ENCODE measurements around the gene BACH2. TPM values are rescaled to one million over a fixed set of nuclear protein-coding genes. Genes with fewer than 3 reads are reported as not detected.
"Not testable (repeated sequence)": the region's sequence is repeated elsewhere in the genome, so short reads cannot be mapped to it uniquely, and the experiment has no call there.

The BACH2 gene
- total RNA-seq, 1 donor from 2014 or later: 6.4 TPM

GRCh38 chr6:90033746-90034271 is 262.8 kb downstream of the BACH2 start:
- H3K4me3 ChIP-seq: no peak overlapping the region
- H3K36me3 ChIP-seq: no peaks in the 10 kb centered on the region
- H3K27me3 ChIP-seq: no peaks in the 10 kb centered on the region
- H3K4me1 ChIP-seq: no peaks in the 10 kb centered on the region
- H3K9me3 ChIP-seq: no peaks in the 10 kb centered on the region
- intact Hi-C loops (cut with DNase I): no loop called here
- no peak for TF ChIP-seq POLR2AphosphoS5 (IDR thresholded peaks at IDR 0.05; ENCODE audit: insufficient read depth in 1 of 2, low read depth in 1 of 2)
- no peak for TF ChIP-seq POLR2A (IDR thresholded peaks at IDR 0.05)
- no peak for TF ChIP-seq CTCF (IDR thresholded peaks at IDR 0.05)
- H3K27ac ChIP-seq: no peak overlapping the region
- no peak for DNase-seq (ENCODE audit: extremely low spot score in 2 of 2)

- H3K9me3 ChIP-seq; H3K4me3 ChIP-seq; H3K36me3 ChIP-seq; H3K4me1 ChIP-seq; DNase-seq (ENCODE audit: extremely low spot score in 2 of 2); H3K27ac ChIP-seq; H3K27me3 ChIP-seq; intact Hi-C loops (cut with DNase I): not testable (repeated sequence)
These were observed 264.0 kb downstream of the BACH2 start for GRCh38 chr6:90032489-90033212.

GRCh38 chr6:90028995-90029635 is 267.5 kb downstream of the BACH2 start:
- H3K27me3 ChIP-seq: no peaks in the 10 kb centered on the region
- H3K36me3 ChIP-seq: no peaks in the 10 kb centered on the region
- no peak for DNase-seq (ENCODE audit: extremely low spot score in 2 of 2)
- TF ChIP-seq POLR2A (IDR thresholded peaks at IDR 0.05) (no peak), POLR2AphosphoS5 (IDR thresholded peaks at IDR 0.05; ENCODE audit: insufficient read depth in 1 of 2, low read depth in 1 of 2) (no peak), CTCF (IDR thresholded peaks at IDR 0.05) (no peak)
- H3K9me3 ChIP-seq: no peaks in the 10 kb centered on the region
- H3K4me1 ChIP-seq: peaks cover 11% of the 10 kb centered on the region
- no peak overlapping the region for H3K4me3 ChIP-seq
- intact Hi-C loops (cut with DNase I): no loop called here
- no peak overlapping the region for H3K27ac ChIP-seq

- Histone ChIP-seq H3K4me3 (no peak overlapping the region), H3K27ac (no peak overlapping the region), H3K4me1 (peaks cover 11% of the 10 kb centered on the region), H3K27me3 (no peaks in the 10 kb centered on the region), H3K36me3 (no peaks in the 10 kb centered on the region), H3K9me3 (no peaks in the 10 kb centered on the region)
- intact Hi-C loops (cut with DNase I): no loop called here
- no peak for TF ChIP-seq POLR2A (IDR thresholded peaks at IDR 0.05)
- TF ChIP-seq CTCF (IDR thresholded peaks at IDR 0.05): no peak
- no peak for TF ChIP-seq POLR2AphosphoS5 (IDR thresholded peaks at IDR 0.05; ENCODE audit: insufficient read depth in 1 of 2, low read depth in 1 of 2)
- no peak for DNase-seq (ENCODE audit: extremely low spot score in 2 of 2)
These were observed 268.4 kb downstream of the BACH2 start for GRCh38 chr6:90028066-90028778.

- H3K4me3 ChIP-seq: no peak overlapping the region
- H3K27me3 ChIP-seq: no peaks in the 10 kb centered on the region
- DNase-seq (ENCODE audit: extremely low spot score in 2 of 2): no peak
- H3K36me3 ChIP-seq: no peaks in the 10 kb centered on the region
- TF ChIP-seq POLR2AphosphoS5 (IDR thresholded peaks at IDR 0.05; ENCODE audit: insufficient read depth in 1 of 2, low read depth in 1 of 2): no peak
- no peak for TF ChIP-seq POLR2A (IDR thresholded peaks at IDR 0.05)
- no peak for TF ChIP-seq CTCF (IDR thresholded peaks at IDR 0.05)
- H3K27ac ChIP-seq: no peak overlapping the region
- peaks cover 11% of the 10 kb centered on the region for H3K4me1 ChIP-seq
- intact Hi-C loops (cut with DNase I): no loop called here
- no peaks in the 10 kb centered on the region for H3K9me3 ChIP-seq
These were observed 270.4 kb downstream of the BACH2 start for GRCh38 chr6:90026216-90026615.
